GM10266 (cell line): ENCODE data around the gene HSD3B2.
A peak's percentile ranks its signal among the peaks of the same experiment; 100 is the strongest.

Experiments used
- DNase-seq: peaks from one replicate; pipeline ENCODE4 v3.0.0; 2012; ENCODE audit errors: extremely low spot score
- TF ChIP-seq, protein P1 (sequence below): IDR thresholded peaks from 2 replicates; pipeline ENCODE4 v1.5.1; 2012; ENCODE audit warnings: mild to moderate bottlenecking, low read depth; ENCODE audit not compliant: control insufficient read depth, insufficient read depth; ENCODE audit errors: missing control alignments

The HSD3B2 gene

DNA sequence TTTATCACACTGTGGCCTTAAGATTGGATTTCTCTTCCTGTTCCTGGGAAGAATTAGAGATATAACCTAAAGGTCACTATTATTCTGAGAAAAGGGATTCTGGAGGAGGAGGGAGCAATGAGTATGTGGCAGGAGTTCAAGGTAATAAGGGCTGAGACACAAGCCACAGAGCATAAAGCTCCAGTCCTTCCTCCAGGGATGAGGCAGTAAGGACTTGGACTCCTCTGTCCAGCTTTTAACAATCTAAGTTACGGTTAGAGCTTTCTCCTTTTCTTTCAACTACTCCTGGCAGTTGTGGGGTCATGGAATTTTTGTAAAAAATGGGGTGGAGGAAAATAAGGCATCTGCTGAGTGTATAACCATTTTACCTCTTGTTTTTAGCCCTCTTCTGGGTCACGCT, at the start of gene HSD3B2:
HSD3B2 (plus strand) TSS at position 201 of the 400 bp plus-strand sequence. CDS start 270 bp downstream, outside the sequence.
- no peak for DNase-seq
- TF ChIP-seq, protein P1, sequence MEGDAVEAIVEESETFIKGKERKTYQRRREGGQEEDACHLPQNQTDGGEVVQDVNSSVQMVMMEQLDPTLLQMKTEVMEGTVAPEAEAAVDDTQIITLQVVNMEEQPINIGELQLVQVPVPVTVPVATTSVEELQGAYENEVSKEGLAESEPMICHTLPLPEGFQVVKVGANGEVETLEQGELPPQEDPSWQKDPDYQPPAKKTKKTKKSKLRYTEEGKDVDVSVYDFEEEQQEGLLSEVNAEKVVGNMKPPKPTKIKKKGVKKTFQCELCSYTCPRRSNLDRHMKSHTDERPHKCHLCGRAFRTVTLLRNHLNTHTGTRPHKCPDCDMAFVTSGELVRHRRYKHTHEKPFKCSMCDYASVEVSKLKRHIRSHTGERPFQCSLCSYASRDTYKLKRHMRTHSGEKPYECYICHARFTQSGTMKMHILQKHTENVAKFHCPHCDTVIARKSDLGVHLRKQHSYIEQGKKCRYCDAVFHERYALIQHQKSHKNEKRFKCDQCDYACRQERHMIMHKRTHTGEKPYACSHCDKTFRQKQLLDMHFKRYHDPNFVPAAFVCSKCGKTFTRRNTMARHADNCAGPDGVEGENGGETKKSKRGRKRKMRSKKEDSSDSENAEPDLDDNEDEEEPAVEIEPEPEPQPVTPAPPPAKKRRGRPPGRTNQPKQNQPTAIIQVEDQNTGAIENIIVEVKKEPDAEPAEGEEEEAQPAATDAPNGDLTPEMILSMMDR = no peak

DNA sequence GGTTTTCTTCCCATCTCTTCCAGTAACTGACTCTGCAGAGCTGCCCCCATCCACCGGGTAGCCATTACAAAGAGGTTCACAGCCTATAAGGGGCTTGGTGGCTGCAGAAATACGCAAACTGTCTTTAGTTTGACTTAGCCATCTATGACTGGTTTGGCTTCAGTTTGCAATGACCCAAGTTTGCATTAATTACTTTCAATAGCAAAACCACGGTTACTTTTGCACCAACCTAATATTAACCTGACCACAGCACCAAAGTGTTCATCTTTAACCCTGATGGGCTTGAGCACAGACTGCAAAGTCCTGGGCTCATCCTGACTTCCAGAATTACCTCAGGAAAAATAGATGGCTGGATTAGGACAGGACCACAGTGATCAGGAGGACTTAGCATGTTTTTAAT, 48.5 kb upstream of the HSD3B2 start:
- TF ChIP-seq, protein P1 = no peak
- no peak for DNase-seq

GRCh38 chr1:119367432-119368124, 47.4 kb upstream of the HSD3B2 start:
- TF ChIP-seq, protein P1 = peak; percentile 82
- DNase-seq = peak; percentile 39

GRCh38 chr1:119368554-119368953, 46.4 kb upstream of the HSD3B2 start, which contains the start of gene HAO2:
TSS of gene HAO2 (plus strand) at chr1:119368785. CDS start at chr1:119381086, 12,301 bp downstream.
- no peak for DNase-seq
- TF ChIP-seq, protein P1 = no peak

DNA sequence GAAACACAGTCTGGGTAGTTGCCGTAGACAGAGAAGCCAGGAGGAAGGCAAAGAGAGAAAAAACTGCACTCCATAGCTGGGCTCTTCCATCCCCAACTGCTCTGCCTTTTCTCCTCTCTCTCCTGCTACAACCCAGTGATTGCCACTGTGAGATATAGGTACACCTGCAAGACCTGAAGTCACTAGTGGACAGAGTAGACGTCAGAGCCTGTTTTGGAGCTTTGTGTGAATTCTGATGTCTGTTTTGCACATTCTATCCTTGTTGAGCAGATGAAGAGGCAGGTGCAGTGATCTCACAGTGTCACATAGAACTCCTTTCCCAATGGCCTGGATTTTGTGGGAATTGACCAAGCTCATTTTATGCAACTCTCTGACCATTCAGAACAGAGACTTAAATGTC, 44.2 kb upstream of the HSD3B2 start:
- TF ChIP-seq, protein P1 = no peak
- no peak for DNase-seq

DNA sequence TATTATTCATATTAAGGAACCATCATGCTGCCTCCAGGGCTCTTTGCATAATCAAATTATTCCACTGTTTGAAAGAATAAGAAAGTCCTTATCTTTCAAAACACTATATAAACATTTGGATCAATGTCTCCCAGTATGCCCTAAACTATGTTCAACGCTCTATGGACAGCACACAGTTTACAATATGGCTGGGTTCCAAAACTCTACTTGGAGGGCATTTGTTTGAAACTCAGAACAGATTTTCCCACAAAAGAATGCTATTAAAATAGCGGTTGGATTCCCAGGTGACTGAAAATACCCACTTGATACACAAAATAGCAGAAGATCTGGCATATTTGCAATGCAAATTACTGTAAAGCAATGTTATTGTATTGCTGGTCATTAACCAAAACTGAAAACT, 43.1 kb upstream of the HSD3B2 start:
- TF ChIP-seq, protein P1 = no peak
- no peak for DNase-seq

- DNase-seq = peak; percentile 47
Measured at GRCh38 chr1:119372503-119373086, 42.4 kb upstream of the HSD3B2 start.

More at GRCh38 chr1:119372503-119373086, 42.4 kb upstream of the HSD3B2 start:
- TF ChIP-seq, protein P1 = peak; percentile 33
